ENCODE results near the gene UBASH3A. TPM values are rescaled to one million over a fixed set of nuclear protein-coding genes. Genes with fewer than 3 reads are reported as not detected.

Gene UBASH3A
- total and polyA plus RNA-seq, 2 experiments from 2014 or later: not detected

DNA sequence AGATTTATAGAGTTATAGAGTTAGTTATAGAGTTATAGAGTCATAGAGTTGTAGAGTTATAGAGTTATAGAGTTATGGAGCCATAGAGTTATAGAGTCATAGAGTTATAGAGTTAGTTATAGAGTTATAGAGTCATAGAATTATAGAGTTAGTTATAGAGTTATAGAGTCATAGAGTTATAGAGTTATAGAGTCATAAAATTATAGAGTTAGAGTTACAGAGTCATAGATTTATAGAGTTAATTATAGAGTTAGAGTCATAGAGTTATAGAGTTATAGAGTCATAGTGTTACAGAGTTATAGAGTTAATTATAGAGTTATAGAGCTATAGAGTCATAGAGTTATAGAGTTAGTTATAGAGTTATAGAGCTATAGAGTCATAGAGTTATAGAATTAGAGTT lies 32.1 kb downstream of the UBASH3A start:
- Histone ChIP-seq H3K27me3 (no peaks in the 10 kb centered on the region), H3K4me3 (no peak overlapping the region), H3K27ac (no peak overlapping the region), H3K4me1 (ENCODE audit: low read depth) (no peaks in the 10 kb centered on the region), H3K9me3 (ENCODE audit: low read depth) (no peaks in the 10 kb centered on the region), H3K36me3 (no peaks in the 10 kb centered on the region)
- TF ChIP-seq, protein P1, sequence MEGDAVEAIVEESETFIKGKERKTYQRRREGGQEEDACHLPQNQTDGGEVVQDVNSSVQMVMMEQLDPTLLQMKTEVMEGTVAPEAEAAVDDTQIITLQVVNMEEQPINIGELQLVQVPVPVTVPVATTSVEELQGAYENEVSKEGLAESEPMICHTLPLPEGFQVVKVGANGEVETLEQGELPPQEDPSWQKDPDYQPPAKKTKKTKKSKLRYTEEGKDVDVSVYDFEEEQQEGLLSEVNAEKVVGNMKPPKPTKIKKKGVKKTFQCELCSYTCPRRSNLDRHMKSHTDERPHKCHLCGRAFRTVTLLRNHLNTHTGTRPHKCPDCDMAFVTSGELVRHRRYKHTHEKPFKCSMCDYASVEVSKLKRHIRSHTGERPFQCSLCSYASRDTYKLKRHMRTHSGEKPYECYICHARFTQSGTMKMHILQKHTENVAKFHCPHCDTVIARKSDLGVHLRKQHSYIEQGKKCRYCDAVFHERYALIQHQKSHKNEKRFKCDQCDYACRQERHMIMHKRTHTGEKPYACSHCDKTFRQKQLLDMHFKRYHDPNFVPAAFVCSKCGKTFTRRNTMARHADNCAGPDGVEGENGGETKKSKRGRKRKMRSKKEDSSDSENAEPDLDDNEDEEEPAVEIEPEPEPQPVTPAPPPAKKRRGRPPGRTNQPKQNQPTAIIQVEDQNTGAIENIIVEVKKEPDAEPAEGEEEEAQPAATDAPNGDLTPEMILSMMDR (IDR thresholded peaks at IDR 0.05; ENCODE audit: low read depth, low read length): no peak
- DNase-seq (ENCODE audit: low read depth in 1 of 2, low spot score in 1 of 2): no peak

DNA sequence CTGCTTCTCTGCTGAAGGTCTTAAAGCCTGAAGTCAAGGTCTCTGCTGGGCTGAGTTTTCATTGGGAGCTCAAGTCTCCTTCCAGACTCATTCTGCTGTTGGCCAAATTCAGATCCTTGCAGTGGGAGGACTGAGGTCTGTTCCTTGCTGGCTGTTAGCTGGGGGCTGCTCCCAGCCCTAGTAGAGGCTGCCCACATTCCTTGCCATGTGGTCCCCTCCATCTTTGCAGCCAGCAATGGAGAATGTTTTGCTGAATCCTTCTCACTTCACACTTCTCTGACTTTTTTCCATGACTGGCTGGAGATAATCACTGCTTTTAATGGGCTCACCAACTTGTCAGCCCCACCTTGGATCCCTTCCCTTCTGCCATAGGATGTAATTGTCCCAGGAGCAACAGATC lies 33.2 kb downstream of the UBASH3A start:
- no peak for DNase-seq (ENCODE audit: low read depth in 1 of 2, low spot score in 1 of 2)
- TF ChIP-seq, protein P1 (IDR thresholded peaks at IDR 0.05; ENCODE audit: low read depth, low read length): no peak
- no peaks in the 10 kb centered on the region for H3K27me3 ChIP-seq
- no peak overlapping the region for H3K4me3 ChIP-seq
- no peaks in the 10 kb centered on the region for H3K4me1 ChIP-seq (ENCODE audit: low read depth)
- H3K9me3 ChIP-seq (ENCODE audit: low read depth): no peaks in the 10 kb centered on the region
- no peak overlapping the region for H3K27ac ChIP-seq
- H3K36me3 ChIP-seq: no peaks in the 10 kb centered on the region

DNA sequence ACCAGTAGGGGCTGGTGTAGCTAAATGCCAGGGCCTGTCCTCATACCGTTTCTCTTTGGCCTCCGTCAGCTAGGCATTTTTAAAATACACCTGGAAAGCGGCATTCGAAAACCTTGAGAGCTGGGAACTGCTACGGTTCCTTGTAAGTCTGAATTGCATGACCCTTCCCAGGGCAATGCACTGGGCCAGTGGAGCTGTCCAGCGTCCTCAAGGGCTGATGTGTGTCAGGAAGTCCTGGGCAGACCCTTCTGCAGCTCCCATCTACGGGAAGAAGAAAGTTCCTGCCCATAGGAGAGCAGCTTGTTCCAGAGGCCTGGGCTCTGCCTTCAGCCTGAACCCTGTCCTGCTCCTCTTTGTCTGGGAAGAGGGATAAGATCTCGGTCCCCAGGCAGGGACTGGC lies 34.1 kb downstream of the UBASH3A start:
- peak; percentile 22 to 82 for DNase-seq (ENCODE audit: low read depth in 1 of 2, low spot score in 1 of 2)

DNA sequence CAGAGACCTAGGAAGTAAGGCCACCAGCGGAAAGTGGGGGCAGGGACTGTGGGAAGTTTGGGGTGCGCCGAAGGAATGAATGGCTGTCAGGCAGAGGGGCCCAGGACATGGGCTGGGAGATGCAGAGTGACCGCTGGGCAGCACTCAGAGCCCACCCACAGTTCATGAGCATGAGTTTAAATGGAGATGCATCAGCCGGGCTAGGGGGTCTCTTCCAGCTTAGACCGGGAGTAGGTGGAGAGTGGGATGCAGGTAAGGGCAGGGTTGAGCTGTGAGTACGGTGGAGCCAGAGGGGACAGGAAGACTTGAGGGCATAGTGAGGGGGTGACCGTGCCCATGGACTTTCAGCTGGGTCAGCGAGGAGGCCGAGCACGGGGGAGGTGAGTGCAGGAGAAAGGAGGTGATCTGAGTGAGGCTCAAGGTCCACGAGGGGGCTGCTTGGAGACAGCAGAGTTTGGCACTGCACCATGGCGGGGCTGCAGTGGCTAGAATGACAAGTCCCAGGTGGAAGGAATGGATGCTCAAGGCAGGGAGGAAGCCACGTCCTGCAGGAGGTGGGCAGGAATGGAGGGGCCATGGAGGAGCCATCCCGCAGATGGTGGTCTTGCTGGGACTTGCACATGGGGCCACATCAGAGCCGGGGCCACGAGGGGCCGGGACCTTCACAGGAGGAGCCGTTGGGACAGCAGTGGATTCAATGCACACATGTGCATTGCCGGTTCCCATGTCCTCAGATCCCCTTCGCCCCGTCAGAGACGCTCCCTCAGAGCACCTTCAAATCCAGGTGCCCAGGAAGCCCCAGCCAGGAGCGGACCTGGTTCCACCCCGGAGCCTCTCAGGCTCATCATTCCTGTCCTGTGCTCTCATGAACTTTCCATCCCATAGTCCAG lies 34.9 kb downstream of the UBASH3A start:
- no peak for DNase-seq (ENCODE audit: low read depth in 1 of 2, low spot score in 1 of 2)
- H3K9me3 ChIP-seq (ENCODE audit: low read depth): no peaks in the 10 kb centered on the region
- no peak overlapping the region for H3K27ac ChIP-seq
- H3K4me1 ChIP-seq (ENCODE audit: low read depth): no peaks in the 10 kb centered on the region
- TF ChIP-seq, protein P1 (IDR thresholded peaks at IDR 0.05; ENCODE audit: low read depth, low read length): no peak
- no peaks in the 10 kb centered on the region for H3K27me3 ChIP-seq
- H3K36me3 ChIP-seq: no peaks in the 10 kb centered on the region
- H3K4me3 ChIP-seq: no peak overlapping the region

More for the DNA sequence above, 34.1 kb downstream of the UBASH3A start:
- no peak overlapping the region for H3K27ac ChIP-seq
- H3K9me3 ChIP-seq (ENCODE audit: low read depth): no peaks in the 10 kb centered on the region
- H3K4me3 ChIP-seq: no peak overlapping the region
- H3K27me3 ChIP-seq: no peaks in the 10 kb centered on the region
- TF ChIP-seq, protein P1 (IDR thresholded peaks at IDR 0.05; ENCODE audit: low read depth, low read length): no peak
- H3K36me3 ChIP-seq: no peaks in the 10 kb centered on the region
- H3K4me1 ChIP-seq (ENCODE audit: low read depth): no peaks in the 10 kb centered on the region

DNA sequence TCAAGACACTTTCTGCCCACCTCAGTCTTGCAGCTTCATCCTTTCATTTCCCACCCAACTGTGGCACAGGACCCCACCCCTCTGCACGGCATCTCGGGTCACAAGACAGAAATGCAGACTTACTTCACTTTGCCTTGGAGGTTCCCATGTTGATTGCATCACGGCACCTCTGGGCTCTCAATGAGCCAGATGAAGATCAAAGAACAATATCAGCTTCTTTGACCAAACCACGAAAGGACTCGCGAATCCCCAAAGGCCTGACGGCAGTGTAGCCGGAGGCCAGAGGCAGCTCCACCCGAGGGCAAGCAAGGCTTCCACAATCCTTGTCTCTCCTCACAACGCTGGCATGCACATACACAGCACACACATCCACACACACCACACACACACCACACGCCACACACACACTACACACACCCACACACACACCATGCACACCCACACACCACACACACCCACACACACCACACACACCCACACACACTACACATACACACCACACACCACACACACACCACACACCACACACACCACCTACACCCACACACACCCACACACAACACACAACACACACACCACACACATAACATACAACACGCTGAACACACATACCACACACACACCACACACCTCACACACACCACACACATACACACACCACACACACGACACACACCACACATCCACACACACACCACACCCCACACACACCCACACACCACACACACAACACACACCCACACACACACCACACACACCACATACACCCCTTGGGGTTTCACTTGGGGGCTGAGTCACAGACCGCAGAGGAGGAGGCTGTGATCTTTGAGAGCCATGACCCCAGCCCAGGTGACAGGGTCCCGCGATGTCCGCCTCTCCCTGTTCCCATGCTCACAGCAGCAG lies 35.8 kb downstream of the UBASH3A start:
- H3K9me3 ChIP-seq (ENCODE audit: low read depth): no peaks in the 10 kb centered on the region

More for the DNA sequence above, 35.8 kb downstream of the UBASH3A start:
- Histone ChIP-seq H3K27ac (no peak overlapping the region), H3K27me3 (no peaks in the 10 kb centered on the region), H3K36me3 (no peaks in the 10 kb centered on the region), H3K4me1 (ENCODE audit: low read depth) (no peaks in the 10 kb centered on the region), H3K4me3 (no peak overlapping the region)
- TF ChIP-seq, protein P1 (IDR thresholded peaks at IDR 0.05; ENCODE audit: low read depth, low read length): no peak
- no peak for DNase-seq (ENCODE audit: low read depth in 1 of 2, low spot score in 1 of 2)

All from cardiac muscle cell (in vitro differentiated cells and primary cell).